Pulmonary artery endothelial cell (primary cell): ENCODE results near the gene OR10G2. TPM values are rescaled to one million over a fixed set of nuclear protein-coding genes. Genes with fewer than 3 reads are reported as not detected.

Experiments
- DNase-seq: peaks from one replicate; pipeline ENCODE4 v3.0.0-alpha.2; 2011; ENCODE audit warnings: low read depth, low spot score
- total RNA-seq: library from RNA; depleted of rRNA; stranded (reverse); fragments of >200 nt; gene quantifications from 2 replicates; pipeline ENCODE4 v1.2.3, GENCODE V29; 2014

OR10G2 gene
- total RNA-seq, 1 donor from 2014 or later = not detected

GRCh38 chr14:21589317-21589716 lies 45.4 kb downstream of the OR10G2 start:
- DNase-seq = no peak

Other genes starting within 250 kb of the OR10G2 start
- gene CHD8, start 178.8 kb downstream of the OR10G2 start, total RNA-seq = 50.4 and 61.3 TPM in 2 replicates
- gene RAB2B, start 158.0 kb downstream of the OR10G2 start, total RNA-seq = 28.3 and 39.6 TPM in 2 replicates
- gene TOX4, start 157.7 kb downstream of the OR10G2 start, total RNA-seq = 22.3 and 45.6 TPM in 2 replicates
- 56.0 and 87.3 TPM in 2 replicates for gene METTL3, start 123.6 kb downstream of the OR10G2 start, total RNA-seq
- 0.79 and 0.95 TPM in 2 replicates for gene SALL2, start 108.6 kb downstream of the OR10G2 start, total RNA-seq
- not detected in 2 replicates for gene OR10G3, start 54.9 kb downstream of the OR10G2 start, total RNA-seq
- not detected in 2 replicates for gene OR4E2, start 18.9 kb upstream of the OR10G2 start, total RNA-seq
- gene OR4E1, start 38.9 kb upstream of the OR10G2 start, total RNA-seq = under 0.01 TPM in 1 of 2 replicates, not detected in the other